HG03442 (cell line): ENCODE measurements around the gene ZNF763.
A peak's percentile ranks its signal among the peaks of the same experiment; 100 is the strongest.
"Not testable (repeated sequence)": the region's sequence is repeated elsewhere in the genome, so short reads cannot be mapped to it uniquely, and the experiment has no call there.

Experiments
- ATAC-seq: cut with Tn5 transposase; IDR thresholded peaks from one replicate; pipeline ENCODE4 v1.9.1; 2021; ENCODE audit warnings: mild to moderate bottlenecking, moderate library complexity; ENCODE audit not compliant: unreplicated experiment

Gene ZNF763

DNA sequence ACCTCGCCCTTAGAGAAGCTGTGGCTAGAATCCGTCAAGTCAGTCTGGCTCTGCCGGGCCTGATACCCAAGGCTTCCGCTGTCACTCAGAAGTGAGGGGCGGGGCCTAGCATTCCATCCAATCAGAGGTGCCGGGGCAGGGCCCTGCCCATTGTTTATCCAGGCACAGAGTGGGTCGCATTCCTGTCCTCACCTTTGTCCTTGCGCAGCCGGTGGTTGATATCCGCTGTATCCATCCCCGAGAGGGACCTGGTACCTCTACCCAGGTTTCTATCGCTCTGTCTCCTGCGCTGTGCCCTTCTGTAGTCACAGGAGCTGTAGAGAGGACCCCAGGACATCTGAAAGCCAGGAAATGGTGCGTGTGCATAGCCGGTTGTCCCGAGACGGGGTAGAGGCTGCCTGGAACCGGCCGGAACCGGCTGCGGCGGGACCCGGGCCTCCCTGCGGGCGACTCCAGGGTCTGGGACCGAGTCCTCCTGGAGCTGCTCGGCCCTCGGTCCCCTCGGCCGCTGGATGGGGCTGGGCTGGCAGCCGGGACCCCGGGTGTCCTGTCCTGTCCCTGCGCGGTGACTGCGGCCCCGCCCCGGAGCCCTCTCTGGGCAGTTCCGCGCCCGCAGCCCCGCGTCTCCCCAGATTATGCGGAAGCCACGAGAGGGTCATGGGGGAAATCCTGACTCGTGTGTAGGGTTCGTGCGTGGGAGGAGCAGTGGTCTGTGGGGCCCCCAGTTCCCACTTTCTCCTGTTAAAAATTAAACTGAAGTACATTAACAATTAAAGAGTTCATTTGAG, at the start of gene ZNF763:
Gene ZNF763 (plus strand): TSS at position 183 of the 788 bp plus-strand sequence. CDS start 169 bp downstream, at position 352.
- peak; percentile 84 for ATAC-seq

DNA sequence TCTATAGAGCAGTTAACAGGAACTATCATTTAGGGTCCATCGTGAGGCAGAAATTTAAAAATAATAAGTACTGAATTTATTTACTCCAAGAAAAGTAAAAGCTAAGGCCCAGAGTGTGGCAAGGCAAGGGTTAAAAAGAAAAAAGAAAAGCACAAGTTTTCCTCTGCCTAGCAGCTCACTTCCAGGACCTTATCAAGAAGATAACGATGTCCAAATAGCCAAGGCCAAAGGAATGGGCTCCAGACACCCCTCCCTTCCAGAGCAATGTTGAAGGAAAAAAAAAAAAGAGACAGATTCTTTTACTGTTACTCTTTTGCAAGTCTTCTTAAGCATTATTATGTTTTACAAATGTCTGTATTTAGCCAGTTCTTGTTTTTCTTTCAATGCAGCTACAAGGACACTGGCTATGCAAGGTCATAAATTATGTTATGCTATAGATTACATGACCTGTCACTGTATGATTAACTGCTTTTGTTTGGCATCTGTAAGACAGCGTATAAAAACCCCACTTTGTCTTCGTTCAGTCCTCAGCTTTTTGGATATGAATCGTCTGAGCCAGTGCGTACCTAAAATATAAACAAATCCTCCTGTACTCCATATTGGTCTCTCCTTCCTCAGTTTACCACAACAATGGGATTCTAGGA, 42.9 kb upstream of the ZNF763 start:
- no peak for ATAC-seq

DNA sequence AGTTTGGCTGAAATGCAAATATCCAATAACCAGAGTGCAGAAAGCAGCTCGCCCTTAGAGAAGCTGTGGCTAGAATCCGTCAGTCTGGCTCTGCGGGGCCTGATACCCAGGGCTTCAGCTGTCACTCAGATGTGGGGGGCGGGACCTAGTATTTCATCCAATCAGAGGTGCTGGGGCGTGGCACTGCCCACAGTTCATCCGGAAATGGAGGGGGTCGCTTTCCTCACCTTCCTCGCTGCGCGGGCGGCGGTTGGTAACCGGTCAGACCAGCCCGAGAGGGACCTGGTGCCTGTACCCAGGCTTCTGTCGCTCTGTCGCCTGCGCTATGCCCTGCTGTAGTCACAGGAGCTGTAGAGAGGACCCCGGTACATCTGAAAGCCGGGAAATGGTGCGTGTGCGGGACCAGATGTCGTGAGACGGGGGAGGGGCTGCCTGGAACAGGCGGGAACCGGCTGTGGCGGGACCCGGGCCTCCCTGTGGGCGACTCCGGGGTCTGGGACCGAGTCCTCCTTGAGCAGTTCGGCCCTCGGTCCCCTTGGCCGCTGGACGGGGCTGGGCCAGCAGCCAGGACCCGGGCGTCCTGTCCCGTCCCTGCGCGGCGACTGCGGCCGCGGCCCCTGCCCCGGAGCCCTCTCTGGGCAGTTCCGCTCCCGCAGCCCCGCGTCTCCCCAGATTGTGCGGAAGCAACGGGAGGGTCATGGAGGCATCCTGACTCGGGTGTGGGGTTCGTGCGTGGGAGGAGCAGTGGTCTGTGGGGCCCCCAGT, 39.8 kb upstream of the ZNF763 start, which contains the start of gene ZNF700:
Gene ZNF700 (plus strand): TSS at position 222 of the 765 bp plus-strand sequence. CDS start 104 bp downstream, at position 326.
- ATAC-seq, result peak; percentile 79

DNA sequence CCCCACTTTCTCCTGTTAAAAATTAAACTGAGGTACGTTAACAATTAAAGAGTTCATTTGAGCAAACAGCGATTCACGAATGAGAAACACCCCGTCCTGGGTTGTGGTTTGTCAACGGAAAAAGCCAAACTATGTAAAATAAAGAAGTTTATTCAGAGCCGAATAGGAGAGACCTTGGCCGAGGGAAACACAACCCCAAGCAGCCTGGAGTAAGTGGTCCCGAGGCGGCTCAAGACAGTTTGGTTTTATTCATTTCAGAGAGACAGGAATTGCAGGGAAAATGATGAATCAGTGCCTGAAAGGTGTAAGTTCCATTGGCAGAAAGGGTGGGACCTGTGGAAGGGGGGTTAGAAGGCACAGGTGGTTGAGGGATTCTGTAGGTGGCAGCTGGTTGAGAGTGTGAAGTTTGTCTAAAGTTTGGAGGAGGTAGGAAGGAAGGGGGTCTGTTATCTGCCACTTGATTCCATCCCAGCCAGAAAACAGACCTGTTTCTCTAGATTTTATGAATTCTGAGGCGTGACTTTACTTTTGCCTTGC, 39.1 kb upstream of the ZNF763 start:
- not testable (repeated sequence) for ATAC-seq

DNA sequence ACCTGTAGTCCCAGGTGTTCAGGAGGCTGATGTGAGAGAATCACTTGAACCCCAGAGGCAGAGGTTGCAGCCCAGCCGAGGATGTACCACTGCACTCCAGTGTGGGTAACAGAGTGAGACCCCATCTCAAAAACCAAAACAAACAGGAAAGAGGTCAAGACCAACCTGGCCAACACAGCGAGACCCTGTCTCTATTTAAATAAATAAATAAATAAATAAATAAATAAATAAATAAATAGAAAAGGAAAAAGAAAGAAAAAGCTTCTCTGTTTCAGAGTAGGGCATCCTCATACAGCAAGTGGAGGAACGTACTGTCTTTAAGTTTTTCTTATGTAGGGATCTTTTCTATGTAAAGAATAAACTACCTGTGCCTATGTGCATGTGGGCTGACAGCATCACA, 37.6 kb upstream of the ZNF763 start:
- no peak for ATAC-seq

DNA sequence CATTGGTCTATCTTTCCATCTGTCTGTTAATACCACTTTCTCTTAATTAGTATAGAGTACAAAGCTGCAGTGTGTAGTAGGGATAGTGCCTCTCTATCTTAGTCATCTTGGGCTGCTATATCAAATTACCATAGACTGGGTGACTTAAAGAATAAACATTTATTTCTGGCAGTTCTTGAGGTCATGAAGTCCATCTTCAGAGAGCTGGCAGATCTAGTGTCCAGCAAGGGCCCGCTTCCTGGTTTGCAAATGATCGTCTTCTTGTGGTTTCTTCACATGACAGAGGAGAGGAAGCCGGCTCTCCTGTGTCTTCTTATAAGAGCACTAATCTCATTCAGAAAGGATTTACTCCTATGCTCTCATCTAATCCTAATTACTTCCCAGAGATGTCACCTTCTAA, 33.8 kb upstream of the ZNF763 start:
- no peak for ATAC-seq

DNA sequence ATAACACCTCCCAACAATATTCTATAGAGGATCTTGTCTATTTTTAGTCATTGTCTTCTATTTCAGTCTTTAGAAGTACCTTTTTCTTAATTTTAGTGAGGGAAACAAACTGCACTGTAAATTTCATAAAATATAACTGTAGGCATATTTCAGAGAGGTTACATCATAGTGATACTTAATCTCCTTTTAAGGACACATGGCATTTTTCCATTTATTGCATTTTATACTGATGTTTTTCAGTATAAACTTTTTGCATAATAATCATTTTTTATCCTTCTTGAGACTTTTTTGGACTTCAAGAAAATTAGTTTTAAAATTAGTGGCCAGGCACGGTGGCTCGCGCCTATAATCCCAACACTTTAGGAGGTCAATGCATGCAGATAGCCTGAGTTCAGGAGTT, 33.3 kb upstream of the ZNF763 start:
- ATAC-seq, result no peak

DNA sequence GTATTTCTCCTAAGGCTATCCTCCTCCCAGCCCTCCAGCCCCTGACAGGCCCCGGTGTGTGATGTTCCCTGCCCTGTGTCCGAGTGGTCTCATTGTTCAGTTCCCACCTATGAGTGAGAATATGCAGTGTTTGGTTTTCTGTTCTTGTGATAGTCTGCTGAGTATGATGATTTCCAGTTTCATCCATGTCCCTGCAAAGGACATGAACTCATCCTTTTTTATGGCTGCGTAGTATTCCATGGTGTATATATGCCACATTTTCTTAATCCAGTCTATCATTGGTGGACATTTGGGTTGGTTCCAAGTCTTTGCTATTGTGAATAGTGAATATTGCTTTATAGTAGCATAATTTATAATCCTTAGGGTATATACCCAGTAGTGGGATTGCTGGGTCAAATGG, 29.0 kb upstream of the ZNF763 start:
- not testable (repeated sequence) for ATAC-seq

DNA sequence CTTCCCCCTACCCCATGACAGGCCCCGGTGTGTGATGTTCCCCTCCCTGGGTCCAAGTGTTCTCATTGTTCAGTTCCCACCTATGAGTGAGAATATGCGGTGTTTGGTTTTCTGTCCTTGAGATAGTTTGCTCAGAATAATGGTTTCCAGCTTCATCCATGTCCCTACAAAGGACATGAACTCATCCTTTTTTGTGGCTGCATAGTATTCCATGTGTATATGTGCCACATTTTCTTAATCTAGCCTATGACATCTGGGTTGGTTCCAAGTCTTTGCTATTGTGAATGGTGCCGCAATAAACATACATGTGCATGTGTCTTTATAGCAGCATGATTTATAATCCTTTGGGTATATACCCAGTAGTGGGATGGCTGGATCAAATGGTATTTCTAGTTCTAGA, 26.5 kb upstream of the ZNF763 start:
- not testable (repeated sequence) for ATAC-seq

DNA sequence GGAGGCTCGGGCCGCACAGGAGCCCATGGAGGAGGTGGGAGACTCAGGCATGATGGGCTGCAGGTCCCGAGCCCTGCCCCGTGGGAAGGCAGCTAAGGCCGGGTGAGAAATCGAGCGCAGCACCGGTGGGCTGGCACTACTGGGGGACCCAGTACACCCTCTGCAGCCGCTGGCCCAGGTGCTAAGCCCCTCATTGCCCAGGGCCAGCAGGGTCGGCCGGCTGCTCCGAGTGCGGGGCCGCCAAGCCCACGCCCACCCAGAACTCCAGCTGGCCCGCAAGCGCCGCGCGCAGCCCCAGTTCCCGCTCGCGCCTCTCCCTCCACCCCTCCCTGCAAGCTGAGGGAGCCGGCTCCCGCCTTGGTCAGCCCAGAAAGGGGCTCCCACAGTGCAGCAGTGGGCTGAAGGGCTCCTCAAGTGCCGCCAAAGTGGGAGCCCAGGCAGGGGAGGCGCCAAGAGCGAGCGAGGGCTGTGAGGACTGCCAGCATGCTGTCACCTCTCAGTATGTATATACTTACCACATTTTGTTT, 23.4 kb upstream of the ZNF763 start:
- not testable (repeated sequence) for ATAC-seq

DNA sequence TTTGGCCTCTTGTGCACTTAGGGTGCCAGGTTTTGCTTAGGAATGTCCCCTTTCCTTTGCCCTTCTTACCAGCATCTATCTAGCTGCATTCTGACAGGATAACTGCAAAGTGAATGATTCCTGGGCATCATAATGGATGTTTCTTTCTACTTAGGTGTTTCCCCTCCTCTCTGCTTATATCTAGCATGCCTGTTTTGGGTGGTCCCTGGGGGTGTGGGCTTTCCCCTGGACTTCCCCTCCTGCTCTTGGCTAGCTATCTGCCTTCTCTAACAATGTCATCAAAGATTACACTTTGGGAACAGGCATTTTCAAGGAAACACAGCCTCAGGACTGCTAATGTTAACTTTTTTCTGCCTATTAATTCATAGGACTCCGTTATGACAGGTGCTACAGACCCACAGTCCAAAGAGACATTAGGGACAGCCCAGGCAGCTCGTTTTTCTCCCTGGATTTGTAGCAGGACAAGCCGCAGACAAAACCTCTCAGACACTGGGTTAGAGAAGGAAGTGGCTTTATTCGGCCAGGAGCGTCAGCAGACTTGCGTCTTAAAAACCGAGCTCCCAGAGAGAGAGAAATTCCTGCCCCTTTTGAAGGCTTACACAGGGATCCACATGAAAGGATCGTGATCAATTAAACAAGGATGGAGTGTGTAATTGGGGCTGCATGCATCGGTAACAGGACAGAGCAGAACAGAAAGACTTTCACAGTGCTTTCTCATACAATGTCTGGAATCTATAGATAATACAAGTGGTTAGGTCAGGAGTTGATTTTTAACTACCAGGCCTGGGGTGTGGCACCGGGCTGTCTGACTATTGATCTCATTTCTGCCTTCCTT, 22.6 kb upstream of the ZNF763 start:
- ATAC-seq, result no peak

DNA sequence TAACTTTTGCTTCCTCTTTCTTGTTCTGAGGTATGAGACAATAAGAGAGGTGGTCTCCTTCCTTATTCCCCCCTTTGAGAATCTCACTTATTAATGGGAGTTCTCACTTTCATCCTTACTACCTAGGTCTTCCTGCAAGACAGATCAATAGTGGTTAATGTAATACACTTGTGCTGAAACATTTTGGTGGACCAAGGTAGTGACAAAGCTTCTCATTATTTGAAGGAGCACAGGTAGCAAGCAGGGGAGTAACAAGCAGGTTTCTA, 22.1 kb upstream of the ZNF763 start:
- ATAC-seq, result no peak

DNA sequence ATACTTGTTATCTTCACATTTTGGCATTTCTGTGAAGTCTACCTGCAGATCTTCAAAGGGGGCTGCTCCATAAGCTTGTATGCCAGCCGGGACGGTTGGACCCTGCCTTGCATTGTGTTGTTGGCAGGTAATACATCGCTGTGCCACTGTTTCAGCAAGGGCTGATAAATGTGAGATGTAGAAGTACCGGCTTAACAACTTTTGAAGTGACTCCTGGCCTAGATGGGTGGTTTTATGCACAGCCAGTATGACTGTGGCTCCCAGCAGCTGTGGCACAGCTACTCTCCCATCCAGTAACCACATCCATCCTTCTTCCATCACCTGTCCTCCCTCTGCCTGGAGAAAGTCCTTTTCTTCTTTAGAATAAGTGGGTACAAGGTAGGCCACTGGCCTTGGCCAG, 20.2 kb upstream of the ZNF763 start:
- no peak for ATAC-seq

DNA sequence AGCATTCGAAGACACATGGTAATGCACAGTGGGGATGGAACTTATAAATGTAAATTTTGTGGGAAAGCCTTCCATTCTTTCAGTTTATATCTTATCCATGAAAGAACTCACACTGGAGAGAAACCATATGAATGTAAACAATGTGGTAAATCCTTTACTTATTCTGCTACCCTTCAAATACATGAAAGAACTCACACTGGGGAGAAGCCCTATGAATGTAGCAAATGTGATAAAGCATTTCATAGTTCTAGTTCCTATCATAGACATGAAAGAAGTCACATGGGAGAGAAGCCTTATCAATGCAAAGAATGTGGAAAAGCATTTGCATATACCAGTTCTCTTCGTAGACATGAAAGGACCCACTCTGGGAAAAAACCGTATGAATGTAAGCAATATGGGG, 16.2 kb upstream of the ZNF763 start:
- ATAC-seq, result no peak

DNA sequence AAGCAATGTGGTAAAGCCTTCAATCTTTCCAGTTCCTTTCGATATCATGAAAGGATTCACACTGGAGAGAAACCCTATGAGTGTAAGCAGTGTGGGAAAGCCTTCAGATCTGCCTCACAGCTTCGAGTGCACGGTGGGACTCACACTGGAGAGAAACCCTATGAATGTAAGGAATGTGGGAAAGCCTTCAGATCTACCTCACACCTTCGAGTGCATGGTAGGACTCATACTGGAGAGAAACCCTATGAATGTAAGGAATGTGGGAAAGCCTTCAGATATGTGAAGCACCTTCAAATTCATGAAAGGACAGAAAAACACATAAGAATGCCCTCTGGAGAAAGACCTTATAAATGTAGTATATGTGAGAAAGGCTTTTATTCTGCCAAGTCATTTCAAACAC, 15.6 kb upstream of the ZNF763 start:
- no peak for ATAC-seq

DNA sequence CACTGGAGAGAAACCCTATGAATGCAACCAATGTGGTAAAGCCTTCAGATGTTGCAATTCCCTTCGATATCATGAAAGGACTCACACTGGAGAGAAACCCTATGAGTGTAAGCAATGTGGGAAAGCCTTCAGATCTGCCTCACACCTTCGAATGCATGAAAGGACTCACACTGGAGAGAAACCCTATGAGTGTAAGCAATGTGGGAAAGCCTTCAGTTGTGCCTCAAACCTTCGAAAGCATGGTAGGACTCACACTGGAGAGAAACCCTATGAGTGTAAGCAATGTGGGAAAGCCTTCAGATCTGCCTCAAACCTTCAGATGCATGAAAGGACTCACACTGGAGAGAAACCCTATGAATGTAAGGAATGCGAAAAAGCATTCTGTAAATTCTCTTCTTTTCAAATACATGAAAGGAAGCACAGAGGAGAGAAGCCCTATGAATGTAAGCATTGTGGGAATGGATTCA, 15.2 kb upstream of the ZNF763 start:
- not testable (repeated sequence) for ATAC-seq

DNA sequence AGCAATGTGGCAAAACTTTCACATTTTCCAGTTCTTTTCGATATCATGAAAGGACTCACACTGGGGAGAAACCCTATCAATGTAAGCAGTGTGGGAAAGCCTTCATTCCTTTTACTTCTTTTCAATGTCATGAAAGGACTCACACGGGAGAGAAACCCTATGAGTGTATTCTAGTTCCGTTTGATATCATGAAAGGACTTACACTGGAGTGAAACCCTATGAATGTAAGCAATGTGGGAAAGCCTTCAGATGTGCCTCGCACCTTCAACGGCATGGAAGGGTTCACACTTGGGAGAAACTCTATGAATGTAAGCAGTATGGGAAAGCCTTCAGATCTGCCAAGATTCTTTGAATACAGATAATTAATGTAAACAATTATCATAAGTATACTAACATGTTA, 14.5 kb upstream of the ZNF763 start:
- ATAC-seq, result no peak

DNA sequence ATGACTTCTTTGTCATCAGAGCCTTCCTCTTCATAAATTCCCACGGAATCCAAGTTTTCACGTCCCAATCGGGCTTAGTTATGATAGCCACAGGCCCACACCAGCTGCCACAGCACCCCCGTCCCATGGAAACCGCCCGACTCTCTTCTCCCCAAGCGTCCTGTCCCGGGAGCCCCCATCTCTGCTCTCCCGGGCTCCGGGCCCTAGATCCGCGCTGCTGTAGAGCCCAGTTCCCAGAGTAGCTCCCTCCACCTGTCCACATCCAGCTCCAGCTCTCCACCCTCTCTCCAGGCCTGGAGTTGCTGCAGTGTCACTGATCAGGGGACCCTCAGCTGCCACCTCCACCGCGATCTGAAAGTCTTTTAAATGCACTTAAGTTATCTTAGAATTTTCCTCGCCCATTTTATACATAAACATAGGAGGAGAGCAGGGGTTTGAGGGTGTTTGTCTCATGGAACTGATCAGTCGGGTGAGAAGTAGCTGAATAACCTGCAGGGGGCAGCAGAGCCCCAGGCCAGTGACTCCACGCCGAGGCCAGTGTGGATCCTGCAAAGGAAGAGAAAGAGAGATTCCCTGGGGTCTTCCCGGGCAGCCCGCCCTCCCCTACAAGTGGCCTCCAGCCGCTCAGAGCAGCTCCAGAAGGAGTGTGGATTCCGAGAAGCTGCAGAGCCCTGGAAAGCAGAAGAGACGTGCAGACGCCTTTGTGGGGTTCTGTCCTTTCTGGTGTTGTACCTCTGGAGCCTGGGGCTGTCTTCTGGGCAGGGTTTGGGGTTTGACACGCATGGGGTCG, 1.1 kb upstream of the ZNF763 start:
- ATAC-seq, result no peak

DNA sequence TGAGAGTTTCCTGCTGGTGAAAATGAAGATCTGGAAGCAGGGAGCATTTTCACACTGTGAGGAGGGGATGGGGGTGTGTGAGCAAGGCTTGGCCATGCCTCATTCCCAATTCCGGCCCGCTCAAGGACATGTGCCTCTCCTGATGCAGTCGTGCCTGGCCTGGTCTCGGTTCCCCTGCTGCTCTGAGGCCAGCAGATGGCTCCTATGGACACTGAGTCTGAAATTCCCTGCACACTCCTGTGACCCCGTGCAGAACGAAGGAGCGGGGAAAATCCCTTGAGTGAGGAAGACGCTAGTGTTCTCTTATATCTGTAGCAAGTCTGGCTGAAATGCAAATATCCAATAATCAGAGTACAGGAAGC, 363 bp upstream of the ZNF763 start:
- ATAC-seq, result peak; percentile 14

DNA sequence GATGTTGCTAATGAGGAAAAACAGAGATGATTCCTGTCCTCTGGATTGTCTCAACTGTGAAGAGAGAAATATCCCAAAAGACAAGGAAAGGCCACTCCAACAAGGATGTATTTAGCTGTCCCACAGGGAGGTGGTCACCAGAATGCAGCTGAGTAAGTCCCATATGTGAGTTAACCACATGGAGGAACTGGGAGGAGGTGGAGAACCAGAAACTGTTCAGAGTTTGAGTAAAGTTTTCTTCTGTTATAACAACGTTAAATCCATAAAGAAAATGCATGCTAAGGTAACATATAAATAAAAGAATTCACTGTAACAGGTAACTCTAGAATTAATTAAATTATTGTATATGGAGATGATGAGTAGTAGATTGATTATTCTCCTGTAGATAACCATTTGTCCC, 5.3 kb downstream of the ZNF763 start:
- no peak for ATAC-seq
